Fibroblast of skin of left quadriceps (primary cell): ENCODE results near the gene NTNG1.

Experiments
- DNase-seq, 2 experiments: peaks; one replicate each; pipeline ENCODE4 v3.0.0-alpha.2; 2013; ENCODE audit warnings: low read depth in 2 of 2

Gene NTNG1

DNA sequence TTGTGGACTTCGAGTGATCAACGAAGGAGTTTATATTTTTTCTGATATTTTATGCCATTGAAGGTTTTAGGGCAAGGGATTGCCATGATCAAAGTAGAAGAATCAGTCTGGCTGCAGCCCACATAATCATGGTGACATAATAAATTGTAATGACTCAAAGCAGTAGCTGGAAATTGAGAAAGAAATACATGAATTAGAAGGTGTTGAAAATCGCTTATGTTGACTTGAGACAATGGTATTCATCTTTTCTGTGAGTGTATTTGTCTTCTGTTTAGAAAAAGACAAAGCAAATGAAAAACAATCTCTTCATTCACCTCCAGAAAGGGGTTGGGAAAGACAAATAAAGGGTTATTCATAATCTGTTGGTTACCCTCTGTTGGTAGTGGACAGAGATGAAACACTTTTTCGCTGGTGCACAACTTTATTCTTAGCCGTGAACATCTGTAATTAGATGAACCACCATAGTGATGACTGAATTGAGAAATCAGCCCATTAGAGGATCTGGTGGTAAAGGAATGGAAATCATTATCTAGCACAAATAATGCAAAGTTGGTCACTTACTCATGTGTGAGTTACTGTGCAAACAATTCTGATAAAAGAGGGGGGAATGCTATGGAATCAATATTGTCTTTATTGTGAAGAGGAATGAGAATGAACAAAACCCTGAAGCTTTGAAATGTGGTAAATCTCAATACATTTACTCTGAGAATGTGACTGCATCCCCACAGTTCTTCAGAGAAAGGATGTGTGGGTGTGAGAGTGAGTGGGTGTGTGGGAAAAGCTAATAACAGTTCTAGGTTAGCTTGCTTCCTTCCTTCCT is 121.8 kb downstream of the NTNG1 start:
- DNase-seq: peak; percentile 79 to 80

DNA sequence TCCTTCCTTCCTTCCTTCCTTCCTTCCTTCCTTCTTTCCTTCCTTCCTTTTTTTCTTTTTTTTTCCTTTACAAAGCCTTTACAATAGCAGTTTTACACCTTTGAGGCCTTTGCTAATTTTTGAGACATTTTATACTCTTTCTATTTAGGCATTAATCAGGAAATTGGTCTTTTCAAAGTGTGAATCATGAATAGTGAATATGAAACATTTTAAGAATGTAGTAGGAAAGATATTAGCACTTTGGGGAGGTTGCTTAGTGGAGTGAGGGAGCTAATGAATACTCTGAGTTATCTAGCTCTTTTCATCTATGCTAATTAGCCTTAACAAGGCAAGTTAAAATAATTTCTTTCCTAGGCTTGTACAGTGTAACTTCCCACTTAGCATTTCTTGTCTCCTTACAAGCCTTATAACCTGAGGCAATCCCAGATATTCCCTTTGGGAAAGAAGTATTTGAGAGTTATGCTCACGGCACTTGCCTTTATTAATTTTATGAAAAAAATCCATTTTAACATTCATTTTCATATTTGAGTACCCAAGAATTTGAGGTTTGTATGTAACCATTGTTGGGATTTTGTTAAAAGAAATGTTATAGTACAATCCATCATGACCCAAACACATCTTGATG is 122.6 kb downstream of the NTNG1 start:
- no peak for DNase-seq

DNA sequence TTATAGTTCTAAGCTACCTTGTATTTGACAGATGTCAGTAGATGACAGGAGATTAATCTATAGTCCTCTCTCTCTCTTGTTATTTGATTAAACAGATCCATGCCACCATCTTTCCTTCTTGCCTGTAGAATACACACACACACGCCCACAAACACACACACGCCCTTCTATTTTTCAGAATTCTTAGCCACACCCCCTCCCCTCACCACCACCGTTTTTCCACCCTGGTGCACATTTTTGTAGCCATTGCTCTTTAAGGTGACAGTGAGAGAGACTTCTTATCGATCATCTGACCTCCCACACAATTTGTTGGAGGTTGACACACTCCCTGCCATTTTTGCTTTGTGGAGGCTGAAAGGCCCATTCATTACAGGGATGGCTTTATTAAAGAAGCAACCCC is 123.2 kb downstream of the NTNG1 start:
- DNase-seq: no peak

DNA sequence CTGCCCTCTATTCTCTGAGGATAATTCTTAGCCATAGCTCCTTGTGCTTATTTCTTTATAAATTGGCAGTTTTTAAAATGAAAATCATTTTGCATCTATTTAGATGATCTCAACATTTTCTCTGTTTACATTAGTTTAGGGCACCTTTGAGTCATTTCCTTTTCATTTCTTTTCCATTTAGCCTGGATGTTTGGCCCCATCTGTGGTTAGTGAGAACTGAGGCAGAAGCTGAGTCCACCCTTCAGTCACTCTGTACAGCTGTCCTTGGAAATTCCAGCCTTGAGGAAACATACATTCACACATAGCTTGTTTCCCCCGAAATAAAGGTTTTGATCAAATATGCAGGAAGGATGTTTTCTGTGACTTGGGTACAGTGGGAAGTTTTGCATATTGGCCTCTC is 123.7 kb downstream of the NTNG1 start:
- peak in 1 of 2 experiments; percentile 9 for DNase-seq

DNA sequence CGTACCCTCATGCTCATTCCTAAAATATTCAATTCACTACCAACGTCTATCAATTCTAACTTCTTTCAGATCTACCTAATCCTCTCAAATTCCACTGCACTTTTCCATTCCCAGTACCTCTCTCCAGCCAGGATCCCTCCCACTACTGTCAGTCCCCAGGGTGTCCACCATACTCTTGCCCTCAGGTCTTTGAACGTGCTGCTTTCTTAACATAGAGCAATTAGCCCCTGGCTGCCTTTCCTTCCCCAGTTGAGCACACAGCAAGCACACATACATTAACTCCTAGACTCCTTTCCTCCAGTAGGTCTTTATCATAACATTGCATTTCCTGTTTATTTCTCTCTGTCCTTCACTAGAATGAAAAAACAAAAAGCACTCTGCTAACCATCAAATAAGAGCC is 126.7 kb downstream of the NTNG1 start:
- no peak for DNase-seq

DNA sequence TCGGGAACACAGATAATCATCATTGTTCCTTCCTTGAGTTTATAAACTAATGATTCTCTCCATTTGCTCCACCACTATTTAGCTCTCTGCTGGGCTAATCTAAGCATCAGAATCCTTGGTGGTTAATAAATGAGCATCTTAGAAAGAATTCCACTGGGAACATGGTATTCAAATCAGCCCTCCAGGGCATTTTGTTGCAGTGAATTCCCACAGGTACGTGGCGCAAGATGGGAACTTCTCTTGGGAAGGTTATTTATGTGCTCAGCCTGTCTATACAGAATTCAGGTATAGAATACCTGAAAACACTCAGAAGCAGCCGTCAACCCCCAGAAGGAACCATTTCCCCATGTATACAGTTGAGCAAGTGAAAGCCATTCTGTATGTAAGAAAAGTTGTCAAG is 131.5 kb downstream of the NTNG1 start:
- no peak for DNase-seq

DNA sequence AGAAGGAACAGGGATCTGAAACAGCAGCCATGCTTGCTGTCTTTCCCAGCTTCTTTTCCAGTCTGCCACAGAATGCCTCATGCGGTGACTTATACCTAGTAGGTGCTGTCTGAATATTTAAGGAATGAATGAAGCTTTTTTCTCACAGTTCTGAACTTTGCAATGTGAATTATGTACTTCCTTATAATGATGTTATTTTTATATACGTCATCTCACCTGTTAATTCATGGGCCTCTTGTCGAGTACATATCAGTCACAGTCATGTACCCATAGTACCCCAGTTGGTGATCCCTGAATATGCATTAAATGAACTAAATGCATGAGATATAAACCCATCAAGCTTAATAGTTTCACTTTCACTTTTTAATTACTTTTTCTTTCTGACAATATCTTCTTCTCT is 132.7 kb downstream of the NTNG1 start:
- no peak for DNase-seq

DNA sequence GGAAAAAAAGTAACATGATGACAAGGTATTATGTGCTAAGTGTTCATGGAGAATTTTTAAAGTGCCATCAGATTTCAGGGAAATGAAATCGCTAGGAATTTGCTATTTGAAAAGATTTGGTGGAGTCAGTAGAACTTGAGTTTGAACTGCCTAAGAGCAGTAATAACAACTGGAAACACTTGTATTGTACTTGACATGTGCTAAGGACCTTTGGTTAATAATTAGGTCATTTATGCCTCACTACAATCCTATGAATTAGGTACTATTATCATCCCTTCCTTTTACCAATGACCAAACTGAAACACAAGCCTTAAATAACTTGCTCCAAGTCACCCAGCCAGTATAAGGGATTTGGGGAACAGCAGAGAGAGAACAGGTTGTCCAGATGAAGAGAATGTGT is 133.4 kb downstream of the NTNG1 start:
- no peak for DNase-seq

DNA sequence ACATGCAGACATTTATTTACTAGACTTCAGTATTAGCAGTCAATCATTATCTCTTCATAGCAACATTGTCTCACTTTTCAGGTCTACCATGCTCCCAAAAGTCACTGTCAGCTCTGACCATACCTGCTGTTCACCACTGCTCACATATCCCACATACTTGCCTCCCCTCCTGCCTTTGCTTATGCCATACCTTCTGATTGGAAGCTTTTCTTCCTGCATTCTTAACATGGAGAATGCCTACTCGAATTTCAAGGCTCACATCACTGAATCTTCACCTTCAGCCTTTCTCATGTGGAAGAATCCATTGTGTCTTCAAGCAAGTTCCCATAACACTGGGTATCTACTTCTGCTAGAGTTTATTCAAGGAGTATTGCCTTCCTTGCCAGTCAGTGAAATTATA is 135.4 kb downstream of the NTNG1 start:
- DNase-seq: no peak

DNA sequence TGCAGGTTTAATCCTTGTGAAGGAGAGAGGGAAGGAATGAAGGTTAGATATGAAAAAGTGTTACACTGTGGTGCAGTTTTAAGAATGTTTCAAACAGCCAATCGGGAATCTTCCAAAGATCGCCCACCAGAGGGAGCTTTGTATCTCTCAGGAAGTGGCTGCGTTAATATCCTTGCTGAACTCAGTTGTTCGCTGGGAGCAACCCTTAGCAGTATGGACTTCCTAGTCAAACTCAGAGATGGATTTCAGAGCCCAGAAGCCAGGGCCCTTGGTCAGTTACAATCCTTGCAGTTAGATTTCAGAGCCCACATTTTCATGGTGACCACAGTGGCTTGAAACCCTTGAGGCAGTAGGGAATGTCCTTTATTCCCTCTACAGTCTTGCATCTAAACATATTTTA is 136.2 kb downstream of the NTNG1 start:
- DNase-seq: peak; percentile 23 to 28

DNA sequence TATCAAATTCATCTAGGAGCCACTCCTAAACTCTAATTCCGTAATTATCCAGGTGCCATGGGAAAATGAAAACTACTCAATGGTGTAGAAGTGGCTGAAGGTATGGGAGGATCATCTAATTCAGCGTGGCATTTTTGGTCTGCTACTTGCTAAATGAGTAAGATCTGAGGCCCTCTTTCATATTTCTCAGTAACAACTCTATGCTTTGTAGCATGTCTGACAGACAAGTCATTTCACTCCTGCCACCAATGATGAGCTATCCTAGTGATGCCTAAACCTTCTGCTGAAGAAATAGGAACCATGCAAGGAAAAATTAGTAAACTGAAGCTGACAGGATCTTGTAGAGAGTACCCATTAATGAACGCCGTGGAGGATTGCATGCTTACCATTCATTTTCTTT is 145.3 kb downstream of the NTNG1 start:
- no peak for DNase-seq

DNA sequence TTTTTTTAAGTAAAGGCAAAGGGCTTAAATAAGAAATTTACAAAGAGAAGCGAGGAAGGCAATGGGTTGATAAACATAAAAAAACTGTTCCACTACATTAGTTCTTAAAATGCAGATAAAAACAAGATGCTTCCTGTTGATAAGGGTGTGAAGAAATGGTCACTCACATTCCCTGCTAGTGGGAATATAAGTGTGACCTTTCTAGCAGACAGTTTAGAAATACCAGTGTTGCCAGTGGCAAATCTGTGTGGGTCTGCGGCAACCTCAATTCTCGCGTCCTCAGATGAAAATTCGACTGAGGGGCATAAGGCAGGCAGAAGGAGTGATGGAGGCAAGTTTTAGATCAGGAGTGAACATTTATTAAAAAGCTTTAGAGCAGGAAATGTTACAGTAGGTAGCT is 151.1 kb downstream of the NTNG1 start:
- DNase-seq: no peak

DNA sequence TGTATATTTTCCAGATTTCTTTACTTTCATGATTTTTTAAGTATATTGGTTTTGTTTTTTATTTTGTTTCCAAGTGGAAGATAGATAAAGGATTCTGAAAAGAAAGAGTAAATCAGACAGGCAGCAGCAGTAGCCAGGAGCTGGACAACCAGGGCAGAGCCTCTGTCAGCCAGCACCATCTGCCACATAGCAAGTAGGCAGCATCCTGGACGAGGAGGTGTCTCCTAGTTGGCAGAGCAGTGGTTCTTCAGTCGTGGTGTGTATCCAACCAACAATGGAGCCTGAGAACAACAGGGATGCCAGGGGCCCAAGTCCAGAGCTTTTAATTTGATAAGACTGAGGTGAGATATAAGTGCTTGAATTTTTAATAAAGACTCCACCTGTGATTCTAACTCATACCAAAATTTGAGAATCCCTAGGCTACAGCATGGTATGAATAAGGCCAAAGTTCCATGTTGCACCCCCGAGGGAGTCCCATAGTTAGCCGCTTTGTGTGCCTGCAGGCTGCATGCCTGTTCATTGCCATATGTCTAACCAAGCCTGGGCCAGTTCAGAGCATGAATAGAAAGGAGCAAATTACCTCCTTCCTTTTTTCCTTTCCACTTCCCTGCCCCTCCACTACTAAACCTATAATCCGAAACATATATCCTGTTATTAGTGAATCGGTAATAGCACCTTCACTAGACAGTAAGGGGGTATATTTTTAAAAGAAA is 153.2 kb downstream of the NTNG1 start:
- DNase-seq: no peak

DNA sequence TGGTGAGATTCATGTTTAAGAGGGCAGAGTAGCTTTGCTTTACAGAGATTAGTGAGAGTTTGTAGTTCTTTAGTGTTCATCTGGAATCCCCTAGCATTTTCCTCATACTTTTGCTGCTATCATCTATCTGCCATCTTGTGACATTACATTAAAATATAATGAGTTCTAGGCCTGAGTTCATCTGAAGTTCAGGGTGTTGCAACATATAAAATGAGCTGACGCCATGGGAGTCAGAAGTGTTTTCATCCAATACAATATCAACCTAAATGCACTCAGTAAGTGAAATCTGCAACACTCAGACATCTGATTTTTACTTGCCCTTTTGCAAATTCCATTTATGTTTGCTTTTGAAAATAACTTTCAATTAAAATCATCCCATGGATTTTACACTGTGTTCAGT is 153.8 kb downstream of the NTNG1 start:
- DNase-seq: peak; percentile 28 to 31

DNA sequence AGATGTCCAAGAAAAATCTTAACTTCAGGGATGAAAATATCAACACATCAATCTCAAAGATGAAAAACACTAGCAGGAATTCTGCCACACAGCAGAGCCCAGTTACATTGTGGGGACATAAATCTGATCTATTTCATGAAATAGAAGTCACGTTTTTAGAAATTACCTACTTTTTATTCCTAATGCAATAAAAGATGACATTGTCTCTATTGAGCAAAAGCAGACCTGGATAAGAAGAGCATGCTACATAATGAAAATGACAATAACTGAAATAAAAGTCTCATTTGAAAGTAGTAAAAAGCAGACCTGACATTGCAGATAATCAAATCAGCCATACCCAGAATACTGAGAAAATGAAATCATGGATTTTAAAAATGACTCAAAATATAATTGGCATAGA is 156.8 kb downstream of the NTNG1 start:
- DNase-seq: no peak

DNA sequence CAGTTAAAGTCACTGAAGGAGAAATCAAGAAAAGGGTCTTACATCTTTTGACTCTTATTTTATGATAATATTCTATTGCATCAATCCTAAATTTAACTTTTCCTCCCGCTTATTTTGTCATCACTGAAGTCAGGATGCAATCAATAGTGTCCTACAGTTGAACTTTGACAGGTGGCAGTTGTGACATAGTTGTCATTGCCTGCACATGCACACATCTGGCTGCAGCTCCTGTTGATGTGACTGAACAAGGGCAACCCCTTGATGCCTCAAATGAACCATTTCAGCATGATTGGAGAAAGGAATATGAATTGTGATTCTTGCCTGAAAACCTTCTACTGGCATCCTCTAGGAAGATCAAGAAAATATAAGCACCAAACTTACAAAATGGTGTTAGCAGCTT is 157.7 kb downstream of the NTNG1 start:
- DNase-seq: no peak

DNA sequence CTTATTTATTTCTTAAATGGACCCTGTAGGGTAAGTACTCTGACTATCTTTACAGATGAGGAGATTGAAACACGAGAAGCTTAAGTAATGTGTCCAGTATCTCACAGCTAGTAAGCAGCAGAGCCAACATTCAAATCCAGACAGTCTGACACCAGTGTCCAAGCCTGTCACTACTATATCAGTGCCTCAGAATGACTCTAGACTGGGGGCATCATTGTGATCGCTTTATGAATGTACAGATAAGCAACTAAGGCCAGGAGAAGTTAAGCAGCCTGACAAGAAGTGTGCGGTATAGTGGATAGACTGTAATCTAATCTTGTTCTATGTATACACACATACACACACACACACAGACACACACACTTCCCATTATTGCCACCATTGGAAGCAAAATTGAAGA is 158.7 kb downstream of the NTNG1 start:
- DNase-seq: no peak

DNA sequence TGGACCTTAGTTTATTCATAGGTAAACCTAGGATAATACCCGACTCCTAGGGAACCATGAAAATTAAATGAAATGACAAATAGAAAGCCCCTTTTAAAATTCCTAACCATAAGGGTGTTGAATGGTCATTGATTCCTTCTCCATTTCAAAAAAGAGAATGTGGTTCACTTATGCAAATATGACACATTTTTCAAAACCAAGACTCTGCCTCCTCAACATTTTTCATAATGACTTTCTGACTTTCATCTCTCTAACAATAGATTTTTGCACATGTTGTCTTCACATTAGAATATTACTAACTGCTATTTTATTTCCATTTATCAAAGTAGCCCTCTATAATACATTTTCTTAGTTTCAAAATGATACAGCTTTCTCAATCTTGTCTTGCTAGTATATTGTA is 169.1 kb downstream of the NTNG1 start:
- DNase-seq: no peak

DNA sequence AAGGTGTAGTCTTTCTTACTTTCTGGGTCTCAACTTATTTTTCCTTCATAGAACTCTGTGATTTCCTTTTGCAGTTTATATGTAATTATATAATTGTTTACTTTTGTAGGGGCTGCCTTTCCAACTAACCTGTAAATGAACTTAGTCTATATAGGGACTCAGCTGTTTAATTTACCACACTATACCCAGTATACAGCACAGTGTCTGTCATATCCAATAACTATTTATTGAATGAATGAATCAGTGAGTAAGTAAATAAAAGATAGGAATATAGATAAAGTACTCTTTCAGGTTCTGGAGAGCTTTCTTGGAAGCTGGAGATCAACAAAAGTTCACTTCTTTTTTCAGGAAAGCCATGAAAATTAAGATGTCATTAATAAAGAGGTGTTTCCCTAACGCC is 174.8 kb downstream of the NTNG1 start:
- DNase-seq: no peak

DNA sequence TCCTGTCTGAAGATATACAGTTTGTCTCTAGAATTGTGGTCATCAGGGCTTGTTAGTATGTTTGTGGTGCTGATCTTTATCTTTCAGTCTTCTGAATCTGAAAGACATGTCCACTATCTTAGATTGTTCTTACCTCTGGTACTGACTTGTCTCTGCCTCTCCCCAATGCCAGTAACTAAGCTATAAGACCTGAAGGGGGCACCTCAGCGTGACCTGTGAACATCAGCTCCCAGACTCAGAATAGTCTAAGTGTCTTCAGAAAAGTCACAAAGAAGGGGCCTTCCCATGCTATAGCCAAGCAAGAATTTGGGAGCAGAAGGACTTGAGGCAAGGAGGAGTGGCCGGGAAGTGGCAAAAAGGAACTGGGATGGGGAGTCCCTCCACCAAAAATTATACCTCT is 178.1 kb downstream of the NTNG1 start:
- no peak for DNase-seq

DNA sequence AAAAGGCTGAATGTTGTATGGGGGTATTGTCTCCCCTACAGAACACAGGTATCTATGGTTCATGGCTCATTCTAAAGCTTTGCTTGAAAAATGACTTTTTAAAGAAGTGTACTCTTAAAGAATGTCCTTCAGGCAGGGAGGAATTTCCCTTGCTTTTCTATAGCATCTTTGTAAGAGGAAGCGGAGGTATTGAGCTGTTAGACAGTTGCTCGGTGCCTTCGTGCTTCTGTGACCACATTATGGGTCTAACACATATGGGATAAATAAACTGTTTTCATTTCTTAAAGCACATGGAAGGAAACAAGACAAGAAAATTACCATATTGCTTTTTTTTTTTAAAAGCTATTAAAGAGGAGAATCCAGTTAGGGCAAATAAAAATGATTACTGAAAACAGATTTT is 182.9 kb downstream of the NTNG1 start:
- DNase-seq: peak; percentile 41 to 51

DNA sequence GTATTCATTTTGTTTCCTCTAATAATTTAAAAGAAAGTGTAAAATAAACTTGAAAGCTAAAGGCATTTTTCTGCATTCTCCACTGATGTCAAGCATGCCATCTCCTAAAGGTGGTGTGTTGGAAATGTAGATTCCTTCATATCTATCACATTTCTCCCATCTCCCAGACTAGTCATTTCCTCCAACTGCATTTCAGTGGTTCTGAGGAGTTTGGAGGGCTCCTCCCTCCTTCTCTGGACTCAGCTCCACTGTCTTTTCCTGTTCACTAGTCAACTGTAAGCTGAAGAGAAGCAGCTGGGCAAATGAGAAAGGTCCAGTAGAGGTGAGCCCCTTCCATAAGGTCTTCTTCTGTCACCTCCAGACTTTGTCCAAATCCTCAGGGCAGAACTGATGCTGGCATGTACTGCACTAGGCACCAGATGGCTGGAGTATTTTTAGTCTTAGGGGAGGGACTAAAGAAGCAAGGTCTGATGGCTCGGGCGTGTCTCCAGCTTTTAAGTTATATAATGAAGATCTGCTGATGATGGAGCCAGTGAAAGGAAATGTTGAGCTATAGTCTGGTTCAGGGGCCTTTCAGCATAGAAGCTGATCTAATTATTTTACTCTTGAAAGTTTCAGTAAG is 186.1 kb downstream of the NTNG1 start:
- DNase-seq: no peak

DNA sequence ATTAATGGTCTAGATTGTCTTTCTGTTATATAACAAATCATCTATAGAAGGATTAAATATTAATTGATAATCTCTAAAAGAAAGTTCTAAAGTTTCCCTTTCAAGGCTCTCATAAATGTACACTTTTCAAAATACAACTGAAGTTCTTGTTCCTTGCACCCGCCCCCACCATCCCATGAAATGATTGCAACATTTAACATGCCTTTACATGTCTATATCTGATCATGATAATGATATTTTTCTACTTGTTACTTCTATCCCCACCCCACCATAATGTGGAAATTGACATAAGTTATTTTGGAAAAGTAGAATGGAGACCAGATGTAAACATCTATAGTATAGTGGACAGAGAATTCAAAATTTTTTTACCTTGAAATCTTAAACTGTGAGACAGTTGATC is 186.6 kb downstream of the NTNG1 start:
- DNase-seq: no peak
